ENCODE measurements around the gene PGPEP1.

DNA sequence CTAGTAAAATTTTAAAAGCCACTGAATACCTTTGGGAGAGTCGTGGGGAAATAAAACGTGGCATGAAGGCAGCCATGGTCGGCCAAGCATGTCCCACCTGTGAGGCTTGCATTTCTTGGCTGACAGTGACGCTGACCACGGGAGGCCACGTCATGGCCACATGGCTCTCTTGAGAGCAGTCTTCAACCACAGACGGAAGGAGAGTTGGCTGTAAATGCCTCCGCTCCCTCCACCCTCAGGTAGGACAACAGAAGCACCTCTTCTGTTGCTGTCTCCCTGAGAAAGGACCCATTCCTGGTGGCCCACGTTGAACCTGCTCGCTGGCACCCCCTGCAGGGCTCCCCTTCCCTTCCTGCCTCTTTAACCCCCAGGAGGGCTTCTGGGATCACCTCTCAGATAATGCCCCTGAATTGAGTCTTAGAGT, 67.7 kb downstream of the PGPEP1 start:
- TF ChIP-seq, protein P1, sequence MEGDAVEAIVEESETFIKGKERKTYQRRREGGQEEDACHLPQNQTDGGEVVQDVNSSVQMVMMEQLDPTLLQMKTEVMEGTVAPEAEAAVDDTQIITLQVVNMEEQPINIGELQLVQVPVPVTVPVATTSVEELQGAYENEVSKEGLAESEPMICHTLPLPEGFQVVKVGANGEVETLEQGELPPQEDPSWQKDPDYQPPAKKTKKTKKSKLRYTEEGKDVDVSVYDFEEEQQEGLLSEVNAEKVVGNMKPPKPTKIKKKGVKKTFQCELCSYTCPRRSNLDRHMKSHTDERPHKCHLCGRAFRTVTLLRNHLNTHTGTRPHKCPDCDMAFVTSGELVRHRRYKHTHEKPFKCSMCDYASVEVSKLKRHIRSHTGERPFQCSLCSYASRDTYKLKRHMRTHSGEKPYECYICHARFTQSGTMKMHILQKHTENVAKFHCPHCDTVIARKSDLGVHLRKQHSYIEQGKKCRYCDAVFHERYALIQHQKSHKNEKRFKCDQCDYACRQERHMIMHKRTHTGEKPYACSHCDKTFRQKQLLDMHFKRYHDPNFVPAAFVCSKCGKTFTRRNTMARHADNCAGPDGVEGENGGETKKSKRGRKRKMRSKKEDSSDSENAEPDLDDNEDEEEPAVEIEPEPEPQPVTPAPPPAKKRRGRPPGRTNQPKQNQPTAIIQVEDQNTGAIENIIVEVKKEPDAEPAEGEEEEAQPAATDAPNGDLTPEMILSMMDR (IDR thresholded peaks at IDR 0.05; ENCODE audit: extremely low read depth in 1 of 2, insufficient read depth in 1 of 2, low read depth in 1 of 2, low read length in 2 of 2): peak; percentile 55 to 69
- TF ChIP-seq JUN (IDR thresholded peaks at IDR 0.05; ENCODE audit: borderline replicate concordance, insufficient read depth, insufficient read length, low read depth) (no peak), POLR2A (IDR thresholded peaks at IDR 0.05; ENCODE audit: low read depth, low read length) (no peak), EZH2 (IDR thresholded peaks at IDR 0.05; ENCODE audit: borderline replicate concordance, low read depth, low read length, severe bottlenecking) (no peak)
